Right cardiac atrium (tissue), 5 donors: ENCODE results near the gene SNPH. TPM values are rescaled to one million over a fixed set of nuclear protein-coding genes. Genes with fewer than 3 reads are reported as not detected.
"Not testable (repeated sequence)": the region's sequence is repeated elsewhere in the genome, so short reads cannot be mapped to it uniquely, and the experiment has no call there.

ENCODE experiments used
- ATAC-seq, 2 donors: fragments of 200-7000 bp; cut with Tn5 transposase; one replicate each; pipeline versions ENCODE4 v1.8.0 to v1.9.1; 2020; ENCODE audit warnings: moderate library complexity in 2 of 2, mild to moderate bottlenecking in 1 of 2
- DNase-seq, 3 donors: peaks; one replicate each; pipeline ENCODE4 v3.0.0-alpha.2; 2020
- H3K27ac ChIP-seq: one replicate; pipeline ENCODE4 v1.5.1; 2013; ENCODE audit warnings: mild to moderate bottlenecking, low read length, control low read depth, moderate library complexity
- H3K27me3 ChIP-seq: one replicate; pipeline ENCODE4 v1.6.1; 2013; ENCODE audit not compliant: control insufficient read depth, insufficient read depth
- H3K4me1 ChIP-seq: one replicate; pipeline ENCODE4 v1.6.1; 2013; ENCODE audit warnings: low read length; ENCODE audit not compliant: control insufficient read depth, insufficient read depth
- H3K4me3 ChIP-seq: one replicate; pipeline ENCODE4 v1.5.1; 2013; ENCODE audit warnings: low read length, control low read depth
- H3K9me3 ChIP-seq: one replicate; pipeline ENCODE4 v1.6.1; 2013; ENCODE audit warnings: low read length; ENCODE audit not compliant: control insufficient read depth
- WGBS: extraction: QIAGEN DNeasy Blood & Tissue Kit; methylation state at CpG from one replicate; pipeline ENCODE4 v1.1.7; 2013; 5-methylcytosine and 5-hydroxymethylcytosine counted together
- intact Hi-C, 4 donors: fragments of 100-400 bp; cut with DNase I; formaldehyde crosslinking; loops; one replicate each; pipeline versions ENCODE4 v1.11.0 to v1.14.0; 2022 to 2023
- long read RNA-seq, 4 donors: library from polyadenylated mRNA; unstranded; transcript quantifications; one replicate each; pipeline ENCODE4 v2.0.0, GENCODE V29; 2020 to 2021
- polyA plus RNA-seq: library from polyadenylated mRNA; stranded (reverse); fragments of 200-250 nt; gene quantifications from one replicate; pipeline ENCODE4 v1.2.3, GENCODE V29; 2013
- total RNA-seq, 4 donors: library from RNA; stranded (reverse); fragmentation: NEBNext Ultra II Directional; extraction: Animal tissue kit (Norgen Biotek cat#: 25700); gene quantifications; one replicate each; pipeline ENCODE4 v1.2.1, GENCODE V29; 2021
- donor health status: healthy with polysubstance abuse.
- donor health status: DM: no; HTN: yes; CAD: no.
- donor health status: DM: no; HTN: no; CAD: no.
- donor health status: DM: no; HTN: yes; CAD: no; lungs with severe emphysema.
- donor health status: DM: yes; HTN: yes; CAD: no.

Gene SNPH, protein sequence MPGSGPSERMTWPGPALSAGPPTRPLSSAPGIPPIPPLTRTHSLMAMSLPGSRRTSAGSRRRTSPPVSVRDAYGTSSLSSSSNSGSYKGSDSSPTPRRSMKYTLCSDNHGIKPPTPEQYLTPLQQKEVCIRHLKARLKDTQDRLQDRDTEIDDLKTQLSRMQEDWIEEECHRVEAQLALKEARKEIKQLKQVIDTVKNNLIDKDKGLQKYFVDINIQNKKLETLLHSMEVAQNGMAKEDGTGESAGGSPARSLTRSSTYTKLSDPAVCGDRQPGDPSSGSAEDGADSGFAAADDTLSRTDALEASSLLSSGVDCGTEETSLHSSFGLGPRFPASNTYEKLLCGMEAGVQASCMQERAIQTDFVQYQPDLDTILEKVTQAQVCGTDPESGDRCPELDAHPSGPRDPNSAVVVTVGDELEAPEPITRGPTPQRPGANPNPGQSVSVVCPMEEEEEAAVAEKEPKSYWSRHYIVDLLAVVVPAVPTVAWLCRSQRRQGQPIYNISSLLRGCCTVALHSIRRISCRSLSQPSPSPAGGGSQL
- 1 to 10 TPM; 4.8 to 6.8 (median 5.7) TPM for total RNA-seq
- polyA plus RNA-seq, result 5.2 TPM
- long read RNA-seq, donor 1, full-length matches to known transcripts, result 1 of 22 reads
- long read RNA-seq, donor 1, partial matches to known transcripts, result 1 of 22 reads
- long read RNA-seq, donor 1, other reads (novel, unspliced or antisense), result 20 of 22 reads
- long read RNA-seq, donor 2, full-length matches to known transcripts, result 1 of 6 reads
- long read RNA-seq, donor 2, partial matches to known transcripts, result 1 of 6 reads
- long read RNA-seq, donor 2, other reads (novel, unspliced or antisense), result 4 of 6 reads
- long read RNA-seq, donor 3, partial matches to known transcripts, result 36 of 39 reads
- long read RNA-seq, donor 3, other reads (novel, unspliced or antisense), result 2 of 39 reads
- long read RNA-seq, donor 4, partial matches to known transcripts, result 0 of 12 reads
- long read RNA-seq, donor 4, other reads (novel, unspliced or antisense), result 12 of 12 reads

DNA sequence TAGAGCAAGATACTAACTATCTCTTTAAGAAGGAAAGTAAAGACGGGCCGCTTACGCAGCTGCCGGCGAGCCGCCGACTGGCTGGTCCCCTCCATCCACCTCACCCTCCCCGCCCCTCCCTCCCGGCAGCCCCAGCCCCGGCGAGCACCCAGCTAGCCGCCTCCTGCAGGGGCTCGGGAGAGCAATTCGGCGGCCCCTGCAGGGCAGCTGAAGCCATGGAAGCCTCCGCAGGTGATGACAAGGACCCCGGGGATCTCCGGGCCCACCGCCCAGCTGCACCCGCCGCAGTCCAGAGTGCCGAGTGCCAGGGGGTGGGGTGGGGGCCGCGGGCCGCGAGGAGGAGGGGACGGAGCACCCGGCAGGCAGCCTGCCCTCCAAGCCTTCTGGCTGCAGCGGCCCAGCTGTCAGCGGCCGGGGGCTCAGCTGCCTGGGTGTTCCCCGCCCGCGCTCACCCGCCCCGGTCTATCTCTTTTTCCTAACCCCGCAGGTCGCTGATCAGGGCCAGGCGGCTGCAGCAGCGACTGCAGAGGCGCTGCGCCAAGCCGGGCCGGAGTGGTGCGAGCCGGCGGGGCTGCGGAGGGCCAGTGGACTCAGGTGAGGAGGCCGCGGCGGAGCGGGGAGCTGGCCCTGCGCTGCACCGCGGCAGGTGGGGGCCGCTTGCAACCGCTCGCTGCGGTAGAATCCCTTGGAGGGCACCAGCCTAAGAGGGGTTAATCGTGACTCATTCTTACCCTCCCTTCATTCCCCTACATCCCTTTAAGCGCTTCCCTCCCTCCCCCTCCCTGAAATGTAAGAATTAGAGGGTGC lies at the start of gene SNPH:
TSS of gene SNPH (plus strand) at position 128 of the 807 bp plus-strand sequence. CDS start 29,946 bp downstream, outside the sequence.
- Histone ChIP-seq H3K4me3 (peak within 1 kb of the TSS; percentile 87), H3K4me1 (no peaks in the 10 kb centered on the region), H3K27ac (peak within 1 kb of the TSS; percentile 31), H3K27me3 (no peaks in the 10 kb centered on the region), H3K9me3 (no peaks in the 10 kb centered on the region)
- WGBS, result under 1% methylated on average over 61 of the region's 61 CpGs
- ATAC-seq (peak; percentile 94), DNase-seq (peak; percentile 78 to 93 (median 89))
- intact Hi-C loops, result no loop called here

DNA sequence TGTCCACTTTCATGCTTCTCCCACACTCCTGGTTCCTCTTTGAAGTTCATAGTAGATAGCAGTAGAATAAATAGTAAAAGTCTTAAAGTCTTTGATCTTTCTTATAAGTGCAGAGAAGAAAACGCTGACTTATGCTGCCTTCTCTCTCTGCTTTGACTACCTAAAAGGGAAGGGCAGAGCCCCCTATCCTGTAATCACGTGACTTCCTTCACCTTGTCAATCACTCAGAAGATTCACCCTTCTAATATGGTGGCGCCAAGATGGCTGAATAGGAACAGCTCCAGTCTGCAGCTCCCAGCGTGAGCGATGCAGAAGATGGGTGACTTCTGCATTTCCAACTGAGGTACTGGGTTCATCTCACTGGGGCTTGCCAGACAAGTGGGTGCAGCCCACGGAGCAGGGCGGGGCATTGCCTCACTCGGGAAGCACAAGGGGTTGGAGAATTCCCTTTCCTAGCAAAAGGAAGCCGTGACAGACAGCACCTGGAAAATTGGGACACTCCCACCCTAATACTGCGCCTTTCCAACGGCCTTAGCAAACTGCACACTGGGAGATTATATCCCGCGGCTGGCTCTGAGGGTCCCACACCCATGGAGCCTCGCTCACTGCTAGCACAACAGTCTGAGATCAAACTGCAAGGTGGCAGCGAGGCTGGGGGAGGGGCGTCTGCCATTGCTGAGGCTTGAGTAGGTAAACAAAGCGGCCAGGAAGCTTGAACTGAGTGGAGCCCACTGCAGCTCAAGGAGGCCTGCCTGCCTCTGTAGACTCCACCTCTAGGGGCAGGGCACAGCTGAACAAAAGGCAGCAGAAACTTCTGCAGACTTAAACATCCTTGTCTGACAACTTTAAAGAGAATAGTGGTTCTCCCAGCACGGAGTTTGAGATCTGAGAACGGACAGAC lies 49.3 kb upstream of the SNPH start:
- intact Hi-C loops, result loop anchor here in 1 of 4 donors (10.0 kb wide), 2 partner anchors 112 to 402 kb away; no protein-coding TSS in a partner anchor
- 78% methylated on average over 19 of the region's 19 CpGs for WGBS
- H3K9me3 ChIP-seq, H3K4me1 ChIP-seq, H3K27ac ChIP-seq, DNase-seq, H3K4me3 ChIP-seq, H3K27me3 ChIP-seq, ATAC-seq: not testable (repeated sequence)

DNA sequence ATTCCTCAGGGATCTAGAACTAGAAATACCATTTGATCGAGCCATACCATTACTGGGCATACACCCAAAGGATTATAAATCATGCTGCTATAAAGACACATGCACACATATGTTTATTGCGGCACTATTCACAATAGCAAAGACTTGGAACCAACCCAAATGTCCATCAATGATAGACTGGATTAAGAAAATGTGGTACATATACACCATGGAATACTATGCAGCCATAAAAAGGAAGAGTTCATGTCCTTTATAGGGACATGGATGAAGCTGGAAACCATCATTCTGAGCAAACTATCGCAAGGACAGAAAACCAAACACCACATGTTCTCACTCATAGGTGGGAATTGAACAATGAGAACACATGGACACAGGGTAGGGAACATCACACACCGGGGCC lies 43.3 kb upstream of the SNPH start:
- WGBS, result 87% methylated on average over 4 of the region's 4 CpGs
- H3K27ac ChIP-seq, H3K4me1 ChIP-seq, DNase-seq, ATAC-seq, intact Hi-C loops, H3K4me3 ChIP-seq, H3K9me3 ChIP-seq, H3K27me3 ChIP-seq: not testable (repeated sequence)

DNA sequence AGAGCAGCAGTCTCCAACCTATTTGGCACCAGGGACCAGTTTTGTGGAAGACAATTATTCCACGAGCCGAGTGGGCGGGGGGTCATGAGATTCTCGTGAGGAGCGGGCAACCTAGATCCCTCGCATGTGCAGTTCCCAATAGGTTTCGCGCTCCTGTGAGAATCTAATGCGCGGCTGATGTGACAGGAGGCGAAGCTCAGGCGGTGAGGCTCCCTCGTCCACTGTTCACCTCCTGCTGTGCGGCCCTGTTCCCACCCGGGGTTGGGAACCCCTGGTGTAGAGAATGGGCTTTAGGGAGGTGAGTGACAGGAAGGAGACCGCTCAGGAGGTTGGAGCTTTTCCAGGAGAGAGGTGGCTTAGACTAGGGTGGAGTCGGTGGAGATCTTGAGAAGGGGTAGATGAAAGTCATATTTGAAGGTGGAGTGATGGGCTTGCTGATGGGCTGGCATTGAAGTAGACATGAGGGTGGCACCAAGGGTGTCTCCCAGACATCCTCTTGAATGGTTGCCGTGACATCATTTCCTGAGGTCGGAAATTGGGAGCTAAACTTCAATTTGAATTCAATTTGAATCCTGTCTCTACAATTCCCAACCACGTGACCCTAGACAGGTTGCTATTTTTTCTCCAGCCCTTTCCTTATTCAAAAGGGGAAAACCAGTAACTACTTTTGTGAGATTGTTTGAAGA lies 41.7 kb upstream of the SNPH start:
- DNase-seq (peak in 1 of 3 donors; percentile 26), ATAC-seq (no peak)
- Histone ChIP-seq H3K27me3 (no peaks in the 10 kb centered on the region), H3K4me1 (no peaks in the 10 kb centered on the region), H3K9me3 (no peaks in the 10 kb centered on the region), H3K4me3 (no peak overlapping the region), H3K27ac (no peak overlapping the region)
- intact Hi-C loops, result no loop called here
- 80% methylated on average over 20 of the region's 20 CpGs for WGBS

DNA sequence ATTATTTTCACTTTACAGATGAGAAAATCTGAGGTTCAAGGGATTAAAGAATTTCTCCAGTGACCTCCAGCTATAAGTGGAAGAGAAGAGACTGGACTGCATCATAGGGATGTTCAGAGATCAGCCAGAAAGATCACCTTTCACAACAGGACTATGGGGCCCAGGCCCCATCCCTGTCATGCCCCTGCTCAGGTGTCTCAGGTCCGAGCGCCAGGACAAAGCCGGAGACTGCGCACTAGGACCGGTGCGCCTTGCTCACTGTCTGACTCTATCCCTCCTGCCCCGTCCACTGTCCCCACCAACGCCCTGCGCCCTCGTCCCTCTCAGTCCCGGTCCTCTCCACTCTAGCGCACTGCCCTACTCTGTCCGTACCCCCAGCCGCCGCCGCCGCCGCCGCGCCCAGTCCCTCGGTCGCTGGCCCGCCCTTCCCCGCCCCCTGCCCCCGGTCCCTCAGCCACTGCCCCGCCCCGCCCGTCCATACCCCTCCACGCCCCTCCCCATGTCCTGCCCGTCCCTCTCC lies 40.8 kb upstream of the SNPH start:
- H3K27me3 ChIP-seq, result no peaks in the 10 kb centered on the region
- 4% methylated on average over 30 of the region's 30 CpGs for WGBS

DNA sequence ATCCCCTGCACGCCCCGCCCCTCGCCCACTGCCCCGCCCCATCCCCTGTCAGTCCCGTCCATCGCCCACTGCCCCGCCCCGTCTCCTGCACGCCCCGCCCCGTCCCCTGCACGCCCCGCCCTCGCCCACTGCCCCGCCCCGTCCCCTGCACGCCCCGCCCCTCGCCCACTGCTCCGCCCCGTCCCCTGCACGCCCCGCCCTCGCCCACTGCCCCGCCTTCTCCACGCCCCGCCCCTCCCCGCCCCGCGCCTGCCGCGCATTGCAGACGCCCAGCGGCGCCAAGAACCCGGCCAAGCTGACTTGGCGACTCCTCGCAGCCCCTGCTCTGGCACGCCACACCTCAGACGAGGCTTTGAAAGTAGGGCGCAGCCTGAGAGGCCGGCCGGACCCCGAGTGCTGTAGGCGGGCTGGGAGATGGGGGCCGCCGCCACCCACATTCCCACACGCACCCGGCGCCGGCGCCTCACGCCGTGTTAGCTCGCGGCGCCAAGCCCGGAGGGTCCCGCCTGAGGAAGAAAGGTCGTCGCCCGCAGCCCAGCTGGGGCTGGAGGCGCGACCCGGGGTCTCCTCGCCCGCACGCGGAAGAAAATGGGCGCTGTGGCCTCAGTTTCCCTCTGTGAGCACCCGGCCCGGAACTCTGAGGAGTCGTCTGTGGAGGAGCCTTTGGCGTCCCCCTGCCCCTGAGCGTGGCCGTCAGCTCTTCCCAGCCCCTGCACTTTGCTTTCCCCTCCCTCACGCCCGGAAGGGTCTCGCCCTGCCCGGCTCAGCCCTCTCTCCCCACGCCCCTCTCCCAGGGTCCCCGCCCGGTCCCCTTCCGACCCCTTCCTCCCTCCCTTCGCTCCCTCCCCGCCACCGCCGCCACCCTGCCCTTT lies 40.1 kb upstream of the SNPH start, which contains the start of gene RAD21L1:
TSS of gene RAD21L1 (plus strand) at position 262 of the 872 bp plus-strand sequence. CDS start 2,410 bp downstream, outside the sequence.
- no peaks in the 10 kb centered on the region for H3K27me3 ChIP-seq

More for the DNA sequence above, 40.8 kb upstream of the SNPH start:
- ATAC-seq, result peak in 1 of 2 donors; percentile 78
- no peaks in the 10 kb centered on the region for H3K4me1 ChIP-seq
- no peaks in the 10 kb centered on the region for H3K9me3 ChIP-seq
- peak overlapping the region; percentile 56 for H3K27ac ChIP-seq
- peak in 1 of 3 donors; percentile 37 for DNase-seq
- H3K4me3 ChIP-seq, result peak overlapping the region; percentile 67
- intact Hi-C loops, result no loop called here

DNA sequence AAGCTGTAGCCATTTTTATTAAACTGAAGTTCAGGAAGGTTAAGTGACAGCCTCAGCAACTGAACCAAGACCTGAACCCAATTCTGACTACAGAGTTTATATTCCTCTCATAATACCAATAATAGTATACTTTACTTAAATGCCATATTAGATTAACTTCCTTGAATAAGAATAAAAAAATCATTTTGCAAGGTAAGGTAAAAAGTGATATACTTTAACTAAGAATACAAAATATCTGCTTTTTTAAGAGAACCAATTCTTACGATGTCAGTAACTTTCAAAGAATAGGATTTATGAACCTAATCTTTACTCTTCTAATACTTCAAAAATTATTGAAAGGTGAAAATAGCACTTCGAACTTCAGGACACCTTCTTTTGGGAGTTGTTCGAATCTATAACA lies 36.6 kb upstream of the SNPH start:
- DNase-seq, result no peak
- Histone ChIP-seq H3K9me3 (no peaks in the 10 kb centered on the region), H3K27ac (no peak overlapping the region), H3K4me3 (no peak overlapping the region), H3K27me3 (no peaks in the 10 kb centered on the region), H3K4me1 (no peaks in the 10 kb centered on the region)
- no peak for ATAC-seq
- WGBS, result 82% methylated on average over 3 of the region's 3 CpGs
- intact Hi-C loops, result no loop called here

More for the DNA sequence above, 40.1 kb upstream of the SNPH start, which contains the start of gene RAD21L1:
- WGBS, result 2% methylated on average over 88 of the region's 88 CpGs
- DNase-seq (peak; percentile 86 to 92 (median 86)), ATAC-seq (peak; percentile 94 to 95)
- Histone ChIP-seq H3K27ac (peak within 1 kb of the TSS; percentile 56), H3K4me1 (no peaks in the 10 kb centered on the region), H3K4me3 (peak within 1 kb of the TSS; percentile 67), H3K9me3 (no peaks in the 10 kb centered on the region)
- intact Hi-C loops, result no loop called here

DNA sequence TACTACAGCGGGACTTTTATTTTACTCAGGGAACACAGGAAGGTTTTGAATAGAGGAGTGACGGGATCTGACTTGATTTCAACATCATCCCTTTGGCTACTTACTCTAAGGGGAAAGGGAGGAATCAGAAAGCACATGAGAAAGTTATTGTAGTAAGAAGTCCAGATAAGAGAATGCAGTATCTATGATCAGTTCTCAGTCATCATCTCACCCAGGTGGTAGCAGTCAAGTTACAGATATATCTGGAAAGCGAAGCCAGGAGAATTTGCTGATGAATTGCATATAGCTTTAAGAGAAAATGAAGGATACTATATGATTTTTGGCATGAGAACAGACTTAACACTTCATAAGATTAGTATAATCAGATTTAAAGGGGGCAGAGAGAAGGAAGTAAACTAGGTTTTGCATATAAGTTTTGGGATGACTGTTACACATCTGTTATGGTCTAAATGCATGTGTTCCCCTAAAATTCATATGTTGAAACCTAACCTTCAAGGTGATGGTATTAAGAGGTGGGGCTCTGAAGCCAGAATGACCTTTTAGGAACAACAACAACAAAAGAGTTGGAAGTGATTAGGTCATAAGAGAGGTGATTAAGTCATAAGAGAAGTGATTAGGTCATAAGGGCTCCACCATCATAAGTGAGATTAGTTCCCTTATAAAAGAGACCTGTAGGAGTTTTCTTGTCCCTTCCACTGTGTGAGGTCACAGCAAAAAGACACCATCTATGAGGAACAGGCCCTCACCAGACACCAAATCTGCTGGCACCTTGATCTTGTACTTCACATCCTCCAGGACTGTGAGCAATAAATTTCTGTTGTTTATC lies 33.6 kb upstream of the SNPH start:
- Histone ChIP-seq H3K9me3 (no peaks in the 10 kb centered on the region), H3K27ac (no peak overlapping the region), H3K4me3 (no peak overlapping the region), H3K27me3 (no peaks in the 10 kb centered on the region), H3K4me1 (no peaks in the 10 kb centered on the region)
- 77% methylated on average over 3 of the region's 3 CpGs for WGBS
- no peak for DNase-seq
- ATAC-seq, result no peak
- intact Hi-C loops, result no loop called here
